Mesenchymal stem cell (in vitro differentiated cells and primary cell): Measurements from ENCODE around the gene IDI2.
A peak's percentile ranks its signal among the peaks of the same experiment; 100 is the strongest.

ENCODE experiments used
- DNase-seq: peaks from one replicate; pipeline ENCODE4 v3.0.0-alpha.2; 2013
- H2AFZ ChIP-seq: one replicate; pipeline ENCODE4 v1.6.1; 2013; ENCODE audit warnings: low read depth, mild to moderate bottlenecking, control low read depth, inconsistent platforms, low read length, moderate library complexity
- H2AK5ac ChIP-seq: 2 replicates; pipeline ENCODE4 v1.6.1; 2013; ENCODE audit warnings: low read length, moderate library complexity, mild to moderate bottlenecking, inconsistent platforms; ENCODE audit not compliant: severe bottlenecking
- H2BK120ac ChIP-seq: one replicate; pipeline ENCODE4 v1.6.1; 2013; ENCODE audit warnings: low read depth, mild to moderate bottlenecking, inconsistent platforms, low read length, moderate library complexity
- H2BK12ac ChIP-seq, 2 experiments: one replicate each; pipeline ENCODE4 v1.6.1; 2013; ENCODE audit warnings: inconsistent platforms in 2 of 2, low read length in 2 of 2, mild to moderate bottlenecking in 2 of 2, moderate library complexity in 2 of 2, control low read depth in 1 of 2
- H2BK15ac ChIP-seq: one replicate; pipeline ENCODE4 v1.6.1; 2013; ENCODE audit warnings: mild to moderate bottlenecking, low read depth, inconsistent platforms; ENCODE audit not compliant: poor library complexity, severe bottlenecking
- H2BK5ac ChIP-seq: 2 replicates; pipeline ENCODE4 v1.6.1; 2013; ENCODE audit warnings: low read depth, mild to moderate bottlenecking, low read length, control low read depth, inconsistent platforms; ENCODE audit not compliant: poor library complexity, severe bottlenecking
- H3K14ac ChIP-seq, 2 experiments: one replicate each; pipeline ENCODE4 v1.6.1; 2013; ENCODE audit warnings: inconsistent platforms in 2 of 2, low read length in 2 of 2, control low read depth in 1 of 2, mild to moderate bottlenecking in 1 of 2, moderate library complexity in 1 of 2
- H3K18ac ChIP-seq, 2 experiments: one replicate each; pipeline ENCODE4 v1.6.1; 2013; ENCODE audit warnings: inconsistent platforms in 2 of 2, low read length in 2 of 2, control low read depth in 1 of 2, low read depth in 1 of 2, mild to moderate bottlenecking in 1 of 2
- H3K23ac ChIP-seq, 2 experiments: one replicate each; pipeline ENCODE4 v1.6.1; 2013; ENCODE audit warnings: inconsistent platforms in 2 of 2, low read length in 2 of 2, mild to moderate bottlenecking in 2 of 2, moderate library complexity in 2 of 2, control low read depth in 1 of 2
- H3K27ac ChIP-seq: 2 replicates; pipeline ENCODE4 v1.5.1; 2013; ENCODE audit warnings: mild to moderate bottlenecking, moderate library complexity, low read length, control low read depth, inconsistent platforms; ENCODE audit not compliant: poor library complexity, severe bottlenecking
- H3K27me3 ChIP-seq, 2 experiments: 2 replicates each; pipeline versions ENCODE4 v1.6.1 to v1.7.0; 2013; ENCODE audit warnings: low read length in 2 of 2, mild to moderate bottlenecking in 2 of 2, moderate library complexity in 2 of 2, control low read depth in 1 of 2, inconsistent platforms in 1 of 2; ENCODE audit not compliant: control insufficient read depth in 1 of 2, insufficient read depth in 1 of 2
- H3K36me3 ChIP-seq, 2 experiments: 2 replicates each; pipeline versions ENCODE4 v1.6.1 to v1.7.0; 2013; ENCODE audit warnings: low read length in 2 of 2, control low read depth in 1 of 2, inconsistent platforms in 1 of 2, low read depth in 1 of 2, mild to moderate bottlenecking in 1 of 2; ENCODE audit not compliant: insufficient read depth in 2 of 2, control insufficient read depth in 1 of 2
- H3K4ac ChIP-seq, 2 experiments: one replicate each; pipeline ENCODE4 v1.6.1; 2013; ENCODE audit warnings: inconsistent platforms in 2 of 2, low read length in 2 of 2, mild to moderate bottlenecking in 2 of 2, moderate library complexity in 2 of 2, control low read depth in 1 of 2, low read depth in 1 of 2
- H3K4me1 ChIP-seq: 2 replicates; pipeline ENCODE4 v1.6.1; 2013; ENCODE audit warnings: low read depth, low read length, control low read depth; ENCODE audit not compliant: control insufficient read depth, insufficient read depth
- H3K4me2 ChIP-seq: 2 replicates; pipeline ENCODE4 v1.6.1; 2013; ENCODE audit warnings: low read length, mild to moderate bottlenecking, inconsistent platforms; ENCODE audit not compliant: poor library complexity, severe bottlenecking
- H3K4me3 ChIP-seq, 2 experiments: 2 replicates each; pipeline versions ENCODE4 v1.5.1 to v1.7.0; 2013; ENCODE audit warnings: low read length in 2 of 2, mild to moderate bottlenecking in 2 of 2, control low read depth in 1 of 2, low read depth in 1 of 2; ENCODE audit not compliant: insufficient read depth in 1 of 2
- H3K79me1 ChIP-seq: replicated peaks from 2 replicates; pipeline ENCODE4 v1.6.1; 2013; ENCODE audit warnings: mild to moderate bottlenecking, control low read depth, low read length, inconsistent platforms; ENCODE audit not compliant: poor library complexity, severe bottlenecking
- H3K9ac ChIP-seq: 2 replicates; pipeline ENCODE4 v1.7.0; 2013; ENCODE audit warnings: mild to moderate bottlenecking, low read length, moderate library complexity
- H3K9me3 ChIP-seq: 2 replicates; pipeline ENCODE4 v1.7.0; 2013; ENCODE audit warnings: mild to moderate bottlenecking, low read length; ENCODE audit not compliant: control insufficient read depth
- H4K8ac ChIP-seq: one replicate; pipeline ENCODE4 v1.6.1; 2013; ENCODE audit warnings: inconsistent platforms, mild to moderate bottlenecking, low read length, moderate library complexity
- H4K91ac ChIP-seq: one replicate; pipeline ENCODE4 v1.6.1; 2013; ENCODE audit warnings: mild to moderate bottlenecking, low read length, inconsistent platforms
- WGBS: methylation state at CpG from one replicate; pipeline ENCODE4 v1.1.7; 2013; ENCODE audit warnings: mixed read lengths; 5-methylcytosine and 5-hydroxymethylcytosine counted together

IDI2 gene

DNA sequence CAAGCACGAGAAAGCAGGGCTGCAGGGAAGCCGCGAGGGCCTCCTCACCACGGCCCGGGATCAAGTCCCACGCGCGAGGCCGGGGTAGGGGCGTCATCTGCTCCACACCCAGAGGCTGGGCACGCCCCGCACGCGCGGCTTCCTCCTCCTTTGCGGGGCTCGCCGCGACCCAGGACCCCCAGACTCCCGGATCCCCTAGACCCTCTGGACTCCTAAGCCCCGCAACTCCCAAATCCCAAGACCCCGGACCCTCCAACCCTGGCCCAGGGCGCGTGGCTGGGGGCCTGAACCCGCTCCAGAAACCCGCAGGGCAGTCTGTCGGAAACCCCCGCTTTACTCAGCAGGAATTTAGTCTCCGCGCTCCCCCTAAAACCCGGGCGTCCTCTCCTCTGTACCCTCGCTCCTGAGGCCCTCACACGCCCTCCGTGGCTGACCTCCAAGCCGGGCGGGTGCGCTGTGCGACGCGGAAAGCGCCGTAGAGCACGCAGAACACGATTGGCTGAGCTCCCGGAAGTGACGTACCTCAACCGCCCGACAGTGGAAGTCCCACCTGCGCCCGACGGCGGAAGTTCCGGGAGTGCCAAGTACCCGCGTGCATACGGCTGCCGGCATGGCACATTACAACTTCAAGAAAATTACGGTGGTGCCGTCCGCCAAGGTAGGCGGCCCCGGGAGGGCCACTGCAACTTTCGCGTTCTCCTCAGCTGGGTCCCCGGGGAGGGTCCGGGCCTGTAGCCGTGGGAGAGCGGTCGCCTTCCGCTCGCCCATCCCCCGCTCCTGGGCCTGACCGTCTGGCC, 37.6 kb downstream of the IDI2 start, which contains the start of gene GTPBP4:
GTPBP4 (plus strand) TSS at position 565 of the 797 bp plus-strand sequence; CDS start at position 611, 46 bp downstream.
- Histone ChIP-seq H3K27me3 (no peaks in the 10 kb centered on the region), H2AK5ac (peak within 1 kb of the TSS; percentile 79), H2BK5ac (peak within 1 kb of the TSS; percentile 89), H3K4me3 (peak within 1 kb of the TSS; percentile 84 to 95), H2BK15ac (peak within 1 kb of the TSS; percentile 85), H3K4me1 (peaks cover 15% of the 10 kb centered on the region), H2AFZ (peak within 1 kb of the TSS; percentile 54), H3K4ac (peak within 1 kb of the TSS; percentile 90 to 98), H2BK12ac (no peak within 1 kb of the TSS), H3K14ac (peak within 1 kb of the TSS in 1 of 2 experiments; percentile 88), H3K23ac (no peak within 1 kb of the TSS), H3K27ac (peak within 1 kb of the TSS; percentile 89), H3K79me1 (peaks cover 15% of the 10 kb centered on the region), H4K91ac (peak within 1 kb of the TSS; percentile 61), H3K9ac (peak within 1 kb of the TSS; percentile 99), H3K18ac (peak within 1 kb of the TSS; percentile 65 to 94), H3K9me3 (no peaks in the 10 kb centered on the region), H2BK120ac (peak within 1 kb of the TSS; percentile 81), H4K8ac (peak within 1 kb of the TSS; percentile 33), H3K4me2 (peak within 1 kb of the TSS; percentile 63), H3K36me3 (peaks cover 9 to 34% of the 10 kb centered on the region in 2 experiments)
- peak; percentile 97 for DNase-seq
- WGBS: under 1% methylated on average over 67 of the region's 74 CpGs

GRCh38 chr10:987620-987869, 38.1 kb downstream of the IDI2 start:
- H3K4me1 ChIP-seq: peaks cover 15% of the 10 kb centered on the region
- H2BK15ac ChIP-seq: no peak overlapping the region
- H3K18ac ChIP-seq: peak overlapping the region; percentile 65 to 74
- H3K4ac ChIP-seq: peak overlapping the region; percentile 15 to 20
- no peak overlapping the region for H2BK12ac ChIP-seq
- peak overlapping the region; percentile 81 for H2BK120ac ChIP-seq
- H3K36me3 ChIP-seq: peaks cover 5 to 29% of the 10 kb centered on the region in 2 experiments
- peak overlapping the region; percentile 55 for H3K4me2 ChIP-seq
- peak overlapping the region; percentile 99 for H3K9ac ChIP-seq
- H3K14ac ChIP-seq: no peak overlapping the region
- H2BK5ac ChIP-seq: peak overlapping the region; percentile 89
- peak overlapping the region; percentile 89 for H3K27ac ChIP-seq
- H3K23ac ChIP-seq: no peak overlapping the region
- peak overlapping the region; percentile 61 for H4K91ac ChIP-seq
- WGBS: 7% methylated on average over 7 of the region's 7 CpGs
- H3K9me3 ChIP-seq: no peaks in the 10 kb centered on the region
- DNase-seq: no peak
- peak overlapping the region; percentile 33 for H4K8ac ChIP-seq
- peaks cover 11% of the 10 kb centered on the region for H3K79me1 ChIP-seq
- peak overlapping the region; percentile 84 to 95 for H3K4me3 ChIP-seq
- no peak overlapping the region for H2AFZ ChIP-seq
- peak overlapping the region; percentile 2 for H2AK5ac ChIP-seq
- no peaks in the 10 kb centered on the region for H3K27me3 ChIP-seq

- H3K23ac ChIP-seq: no peak overlapping the region
- no peak overlapping the region for H2BK12ac ChIP-seq
- H3K27ac ChIP-seq: peak overlapping the region; percentile 89
- H3K18ac ChIP-seq: peak overlapping the region in 1 of 2 experiments; percentile 74
- no peak overlapping the region for H4K8ac ChIP-seq
- peak overlapping the region; percentile 99 for H3K9ac ChIP-seq
- peak overlapping the region in 1 of 2 experiments; percentile 15 for H3K4ac ChIP-seq
- H3K27me3 ChIP-seq: no peaks in the 10 kb centered on the region
- H2AK5ac ChIP-seq: no peak overlapping the region
- H3K14ac ChIP-seq: no peak overlapping the region
- H2AFZ ChIP-seq: no peak overlapping the region
- DNase-seq: peak; percentile 66
- peaks cover 5 to 26% of the 10 kb centered on the region in 2 experiments for H3K36me3 ChIP-seq
- H4K91ac ChIP-seq: no peak overlapping the region
- no peaks in the 10 kb centered on the region for H3K9me3 ChIP-seq
- WGBS: 58% methylated on average over 14 of the region's 14 CpGs
- H3K4me2 ChIP-seq: peak overlapping the region; percentile 55
- peaks cover 11% of the 10 kb centered on the region for H3K79me1 ChIP-seq
- H3K4me1 ChIP-seq: peaks cover 15% of the 10 kb centered on the region
- H2BK15ac ChIP-seq: no peak overlapping the region
- peak overlapping the region; percentile 89 for H2BK5ac ChIP-seq
- H2BK120ac ChIP-seq: peak overlapping the region; percentile 81
- H3K4me3 ChIP-seq: peak overlapping the region in 1 of 2 experiments; percentile 95
Observed at GRCh38 chr10:986881-987619, 38.6 kb downstream of the IDI2 start.
